GM12878 (cell line): ENCODE data around the gene TRABD2B. TPM values are rescaled to one million over a fixed set of nuclear protein-coding genes. Genes with fewer than 3 reads are reported as not detected.

ENCODE experiments used
- ATAC-seq: fragments of 200-7000 bp; cut with Tn5 transposase; 3 replicates; pipeline ENCODE4 v1.9.1; 2020; ENCODE audit warnings: mild to moderate bottlenecking, moderate library complexity
- BruUV-seq: library from RNA; stranded (reverse); fragments of 400-500 nt; replicated peaks from 2 replicates; lab custom pipeline; 2021; lab: Mats Ljungman, UMichigan
- CTCF ChIA-PET: fragments of 300-600 bp; sonication (Branson Sonifier 250); formaldehyde crosslinking; extraction: SDS; loops from one replicate; lab custom pipeline; 2021; ENCODE audit warnings: inconsistent platforms; lab: Yijun Ruan, JAX
- POLR2A ChIA-PET: fragments of 350-600 bp; formaldehyde crosslinking; extraction: SDS; loops from one replicate; lab custom pipeline; 2021; ENCODE audit warnings: inconsistent platforms; lab: Charles Lee
- RAD21 ChIA-PET: fragments of 300-600 bp; sonication (Branson Sonifier 250); formaldehyde crosslinking; loops from one replicate; lab custom pipeline; 2023; ENCODE audit warnings: antibody characterized with exemption; ENCODE audit not compliant: unreplicated experiment; lab: Charles Lee
- SMC1A ChIA-PET: fragments of 300-600 bp; sonication (Branson Sonifier 250); formaldehyde crosslinking; loops from one replicate; lab custom pipeline; 2023; ENCODE audit not compliant: unreplicated experiment, uncharacterized antibody; lab: Charles Lee
- DNase-seq: peaks from one replicate; pipeline ENCODE4 v3.0.0-alpha.2; 2011; ENCODE audit warnings: low read depth, low spot score
- FAIRE-seq: peaks from 3 replicates; lab custom pipeline; 2011; peaks lifted over from hg19 to GRCh38; lab: Jason Lieb, UNC
- H2AFZ ChIP-seq: 2 replicates; pipeline ENCODE4 v1.6.0; 2011; ENCODE audit warnings: low read depth, low read length, control low read depth; ENCODE audit not compliant: control insufficient read depth
- H3K27ac ChIP-seq: 2 replicates; pipeline ENCODE4 v1.5.1; 2011; ENCODE audit warnings: control low read depth; ENCODE audit not compliant: control insufficient read depth, insufficient read depth
- H3K27me3 ChIP-seq, 2 experiments: replicated peaks in 1 of 2; 2 replicates each; pipeline versions ENCODE4 v1.6.0 to v1.6.1; 2011; ENCODE audit warnings: low read length in 1 of 2; ENCODE audit not compliant: control insufficient read depth in 2 of 2, insufficient read depth in 2 of 2
- H3K36me3 ChIP-seq, 2 experiments: 2 replicates each; pipeline ENCODE4 v1.5.1; 2011; ENCODE audit warnings: low read length in 1 of 2; ENCODE audit not compliant: control insufficient read depth in 2 of 2, insufficient read depth in 2 of 2
- H3K4me1 ChIP-seq: 2 replicates; pipeline ENCODE4 v1.6.1; 2011; ENCODE audit warnings: mild to moderate bottlenecking, low read length, moderate library complexity, mixed read lengths; ENCODE audit not compliant: control insufficient read depth, insufficient read depth
- H3K4me2 ChIP-seq: 2 replicates; pipeline ENCODE4 v1.6.0; 2011; ENCODE audit warnings: control low read depth; ENCODE audit not compliant: control insufficient read depth, insufficient read depth
- H3K4me3 ChIP-seq: fragments of 200-600 bp; sonication (generic); 2 replicates; pipeline ENCODE4 v1.5.1; 2016
- H3K79me2 ChIP-seq: 2 replicates; pipeline ENCODE4 v1.6.0; 2011; ENCODE audit warnings: low read length; ENCODE audit not compliant: control insufficient read depth, insufficient read depth
- H3K9ac ChIP-seq: 2 replicates; pipeline ENCODE4 v1.8.0; 2011; ENCODE audit warnings: low read length, control low read depth, mixed read lengths; ENCODE audit not compliant: control insufficient read depth, insufficient read depth
- H3K9me3 ChIP-seq: replicated peaks from 3 replicates; pipeline ENCODE4 v1.5.1; 2011; ENCODE audit warnings: mild to moderate bottlenecking, low read length; ENCODE audit not compliant: control insufficient read depth, insufficient read depth
- H4K20me1 ChIP-seq: 2 replicates; pipeline ENCODE4 v1.6.0; 2011; ENCODE audit not compliant: control insufficient read depth, insufficient read depth
- ATF7 ChIP-seq: fragments of 450-650 bp; IDR thresholded peaks from 2 replicates; pipeline ENCODE4 v1.6.1; 2016; ENCODE audit warnings: low read depth, mild to moderate bottlenecking
- CHD1 ChIP-seq: IDR thresholded peaks from 2 replicates; pipeline ENCODE4 v1.6.1; 2012; ENCODE audit warnings: low read depth, low read length, improper control_type of control experiment
- GABPA ChIP-seq: IDR thresholded peaks from 2 replicates; pipeline ENCODE4 v1.6.1; 2014; ENCODE audit warnings: antibody characterized with exemption, low read depth, mild to moderate bottlenecking, inconsistent platforms
- KAT2A ChIP-seq: conservative IDR thresholded peaks from 2 replicates; pipeline ENCODE4 v1.6.1; 2011; ENCODE audit warnings: low read depth, low read length; ENCODE audit not compliant: control insufficient read depth
- KLF5 ChIP-seq: fragments of 450-650 bp; IDR thresholded peaks from 2 replicates; pipeline ENCODE4 v1.6.1; 2014; ENCODE audit warnings: mild to moderate bottlenecking; ENCODE audit not compliant: partially characterized antibody
- MYC ChIP-seq: IDR thresholded peaks from 2 replicates; pipeline ENCODE4 v1.6.1; 2011; ENCODE audit warnings: mild to moderate bottlenecking, low read length, moderate library complexity, inconsistent platforms; ENCODE audit not compliant: insufficient read depth, insufficient replicate concordance, insufficient read length, severe bottlenecking
- SMAD1 ChIP-seq: fragments of 450-650 bp; IDR thresholded peaks from 2 replicates; pipeline ENCODE4 v1.6.1; 2018; ENCODE audit warnings: mild to moderate bottlenecking, low read depth; ENCODE audit not compliant: partially characterized antibody
- SMC3 ChIP-seq: IDR thresholded peaks from 2 replicates; pipeline ENCODE4 v1.6.1; 2011; ENCODE audit warnings: low read length, improper control_type of control experiment, borderline replicate concordance
- ZBTB4 ChIP-seq: fragments of 450-650 bp; formaldehyde crosslinking; IDR thresholded peaks from 2 replicates; pipeline ENCODE4 v1.4.0; 2022; ENCODE audit warnings: mild to moderate bottlenecking, moderate library complexity
- ZNF384 ChIP-seq: IDR thresholded peaks from 2 replicates; pipeline ENCODE4 v1.6.1; 2012; ENCODE audit warnings: low read depth, mild to moderate bottlenecking, low read length, improper control_type of control experiment, borderline replicate concordance
- ZZZ3 ChIP-seq: IDR thresholded peaks from 2 replicates; pipeline ENCODE4 v1.6.1; 2011; ENCODE audit warnings: low read depth; ENCODE audit not compliant: control insufficient read depth, insufficient read length
- WGBS: methylation state at CpG from one replicate; pipeline ENCODE4 v1.1.6; 2016; ENCODE audit warnings: low lambda C conversion rate; ENCODE audit not compliant: insufficient replicate concordance, insufficient coverage; ENCODE audit errors: missing lambda C conversion rate; 5-methylcytosine and 5-hydroxymethylcytosine counted together
- in situ Hi-C: fragments of 300-500 bp; cut with MboI; formaldehyde crosslinking; loops from 9 replicates; pipeline ENCODE4 v1.14.3; 2018; ENCODE audit warnings: mixed read lengths
- intact Hi-C: fragments of 100-400 bp; cut with micrococcal nuclease; formaldehyde crosslinking; loops from one replicate; pipeline ENCODE4 v1.14.2; 2022; ENCODE audit not compliant: unreplicated experiment
- polyA plus RNA-seq, 11 experiments: library from polyadenylated mRNA; depleted of rRNA in 4 of 11; unstranded in 6 of 11; stranded (reverse) in 5 of 11; fragments of >200 nt; fragmentation: Nextera tagmentation in 4 of 11; fragmentation: Illumina TruSeq in 1 of 11; extraction: Ambion mirVana in 4 of 11; extraction: Trizol in 1 of 11; gene quantifications; 1 replicate in 1 of 11; 2 replicates in 10 of 11; pipeline versions ENCODE4 v1.2.1 to v1.2.3, GENCODE V29; 2011 to 2016; ENCODE audit warnings: inconsistent platforms in 2 of 11, missing spikeins in 2 of 11, low read depth in 1 of 11
- total RNA-seq, 4 experiments: library from RNA; depleted of rRNA in 3 of 4; stranded (reverse); fragments of >200 nt in 3 of 4; fragmentation: Illumina TruSeq in 1 of 4; extraction: Trizol in 1 of 4; gene quantifications; 2 replicates each; pipeline versions ENCODE4 v1.2.1 to v1.2.3, GENCODE V29; 2013 to 2021
- TF ChIP-seq, protein P1 (sequence below): fragments of 450-650 bp; IDR thresholded peaks from 2 replicates; pipeline ENCODE4 v1.6.1; 2014; ENCODE audit warnings: mild to moderate bottlenecking

Gene TRABD2B
- total and polyA plus RNA-seq, 10 of the 15 experiments (the other 5 are each of a cell fraction or from before 2014, with no cell fraction given), result not detected

- in situ Hi-C loops, result no loop called here
- no peak for ATAC-seq
- Histone ChIP-seq H3K36me3 (no peaks in the 10 kb centered on the region), H2AFZ (no peak overlapping the region), H3K9me3 (no peaks in the 10 kb centered on the region), H4K20me1 (no peaks in the 10 kb centered on the region), H3K9ac (no peak overlapping the region), H3K4me2 (no peak overlapping the region), H3K4me1 (no peaks in the 10 kb centered on the region), H3K79me2 (no peaks in the 10 kb centered on the region), H3K27me3 (no peaks in the 10 kb centered on the region; a peak in 2 of 4 replicates), H3K27ac (no peak overlapping the region), H3K4me3 (no peak overlapping the region)
- TF ChIP-seq SMAD1 (no peak), ZZZ3 (no peak), GABPA (no peak)
- ChIA-PET POLR2A (no interaction called here), RAD21 (no interaction called here), SMC1A (no interaction called here), CTCF (no interaction called here)
- no peak for FAIRE-seq
- WGBS, result 45% methylated on average over 13 of the region's 13 CpGs
- no peak for DNase-seq
- intact Hi-C loops, result no loop called here
- BruUV-seq, result no TSS peak
Observed at GRCh38 chr1:47914218-47914938, 82.8 kb downstream of the TRABD2B start.

DNA sequence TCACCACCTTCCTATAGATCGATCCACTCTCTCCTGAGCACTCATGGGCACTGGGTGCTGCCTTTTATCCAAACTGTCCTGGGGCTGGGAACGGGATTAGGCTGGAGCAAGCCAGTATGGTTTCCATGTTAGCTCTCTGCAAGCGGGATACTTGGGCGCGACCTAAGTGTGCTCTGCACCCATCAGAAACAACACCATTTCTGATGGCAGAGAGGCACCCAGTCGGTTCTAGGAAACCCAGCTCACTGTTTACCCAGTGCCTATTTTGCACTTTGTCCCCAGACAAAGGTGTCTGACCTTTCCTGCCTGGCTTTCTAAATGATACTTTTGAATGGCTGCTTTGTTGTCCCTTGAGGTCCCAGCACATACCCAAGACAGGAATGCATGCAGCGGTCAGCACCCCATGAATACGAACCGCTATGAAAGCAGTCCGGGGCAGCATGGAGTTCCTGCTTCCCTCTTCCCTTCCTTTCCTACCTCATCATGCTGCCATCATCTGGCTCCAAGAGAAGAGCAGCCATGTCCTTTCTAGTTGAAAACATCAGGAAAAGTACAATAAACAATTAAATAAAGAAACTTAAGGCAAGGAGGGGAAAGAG lies 83.9 kb downstream of the TRABD2B start:
- Histone ChIP-seq H3K9ac (no peak overlapping the region), H3K9me3 (no peaks in the 10 kb centered on the region), H3K36me3 (no peaks in the 10 kb centered on the region), H3K4me3 (no peak overlapping the region), H3K27me3 (no peaks in the 10 kb centered on the region; a peak in 2 of 4 replicates), H3K79me2 (no peaks in the 10 kb centered on the region), H3K4me1 (no peaks in the 10 kb centered on the region), H3K27ac (no peak overlapping the region), H3K4me2 (no peak overlapping the region), H2AFZ (no peak overlapping the region), H4K20me1 (no peaks in the 10 kb centered on the region)
- WGBS, result 51% methylated on average over 10 of the region's 10 CpGs
- intact Hi-C loops, result no loop called here
- POLR2A ChIA-PET, result no interaction called here
- no peak for DNase-seq
- CTCF ChIA-PET, result no interaction called here
- in situ Hi-C loops, result no loop called here
- SMC1A ChIA-PET, result no interaction called here
- RAD21 ChIA-PET, result no interaction called here
- ATAC-seq, result no peak
- FAIRE-seq, result no peak
- BruUV-seq, result no TSS peak
- TF ChIP-seq ATF7 (no peak), SMC3 (no peak), ZBTB4 (CRISPR knock-in tag) (no peak), CHD1 (no peak), KLF5 (no peak), MYC (no peak), ZNF384 (no peak), KAT2A (no peak)
- TF ChIP-seq, protein P1, sequence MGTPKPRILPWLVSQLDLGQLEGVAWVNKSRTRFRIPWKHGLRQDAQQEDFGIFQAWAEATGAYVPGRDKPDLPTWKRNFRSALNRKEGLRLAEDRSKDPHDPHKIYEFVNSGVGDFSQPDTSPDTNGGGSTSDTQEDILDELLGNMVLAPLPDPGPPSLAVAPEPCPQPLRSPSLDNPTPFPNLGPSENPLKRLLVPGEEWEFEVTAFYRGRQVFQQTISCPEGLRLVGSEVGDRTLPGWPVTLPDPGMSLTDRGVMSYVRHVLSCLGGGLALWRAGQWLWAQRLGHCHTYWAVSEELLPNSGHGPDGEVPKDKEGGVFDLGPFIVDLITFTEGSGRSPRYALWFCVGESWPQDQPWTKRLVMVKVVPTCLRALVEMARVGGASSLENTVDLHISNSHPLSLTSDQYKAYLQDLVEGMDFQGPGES, result no peak
